22Rv1 (cell line): ENCODE results near the gene RASL11A.

Source experiments
- ZFX ChIP-seq: fragments of 450-650 bp; IDR thresholded peaks from 2 replicates; pipeline ENCODE4 v1.6.1; 2017; ENCODE audit warnings: antibody characterized with exemption, borderline replicate concordance
- TF ChIP-seq, protein P1 (sequence below): fragments of 450-650 bp; IDR thresholded peaks from 2 replicates; pipeline ENCODE4 v1.5.1; 2017; ENCODE audit warnings: mild to moderate bottlenecking

DNA sequence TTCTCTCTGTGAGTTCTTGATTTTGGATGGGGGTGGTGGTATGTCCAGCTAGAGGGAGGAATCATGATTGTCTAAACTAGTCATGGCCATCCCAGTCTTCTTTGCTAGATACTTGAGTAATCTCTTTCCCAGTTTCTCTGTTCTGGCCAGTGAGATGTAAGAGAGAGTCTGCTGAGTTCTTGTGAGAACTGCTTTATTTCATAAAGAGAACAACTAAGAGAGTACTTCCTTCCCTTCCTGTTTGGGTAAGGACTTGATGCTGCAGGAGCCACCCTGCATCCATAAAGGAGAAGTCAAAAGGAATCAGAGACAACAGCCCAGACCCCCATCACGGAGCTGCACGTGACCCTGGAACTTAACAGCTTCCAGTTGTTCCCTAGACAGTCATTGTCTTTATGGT lies 3.0 kb upstream of the RASL11A start:
- TF ChIP-seq, protein P1, sequence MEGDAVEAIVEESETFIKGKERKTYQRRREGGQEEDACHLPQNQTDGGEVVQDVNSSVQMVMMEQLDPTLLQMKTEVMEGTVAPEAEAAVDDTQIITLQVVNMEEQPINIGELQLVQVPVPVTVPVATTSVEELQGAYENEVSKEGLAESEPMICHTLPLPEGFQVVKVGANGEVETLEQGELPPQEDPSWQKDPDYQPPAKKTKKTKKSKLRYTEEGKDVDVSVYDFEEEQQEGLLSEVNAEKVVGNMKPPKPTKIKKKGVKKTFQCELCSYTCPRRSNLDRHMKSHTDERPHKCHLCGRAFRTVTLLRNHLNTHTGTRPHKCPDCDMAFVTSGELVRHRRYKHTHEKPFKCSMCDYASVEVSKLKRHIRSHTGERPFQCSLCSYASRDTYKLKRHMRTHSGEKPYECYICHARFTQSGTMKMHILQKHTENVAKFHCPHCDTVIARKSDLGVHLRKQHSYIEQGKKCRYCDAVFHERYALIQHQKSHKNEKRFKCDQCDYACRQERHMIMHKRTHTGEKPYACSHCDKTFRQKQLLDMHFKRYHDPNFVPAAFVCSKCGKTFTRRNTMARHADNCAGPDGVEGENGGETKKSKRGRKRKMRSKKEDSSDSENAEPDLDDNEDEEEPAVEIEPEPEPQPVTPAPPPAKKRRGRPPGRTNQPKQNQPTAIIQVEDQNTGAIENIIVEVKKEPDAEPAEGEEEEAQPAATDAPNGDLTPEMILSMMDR, result no peak
- TF ChIP-seq ZFX, result no peak
